Body of pancreas (tissue), 4 donors: ENCODE results near the gene PHRF1. TPM values are rescaled to one million over a fixed set of nuclear protein-coding genes. Genes with fewer than 3 reads are reported as not detected.

ENCODE experiments used
- ATAC-seq: fragments of 150-250 bp; one replicate; pipeline ENCODE4 v1.9.1; 2016
- DNase-seq, 4 donors: peaks; one replicate each; pipeline ENCODE4 v3.0.0-alpha.2; 2019
- H3K27ac ChIP-seq, 4 donors: fragments of 200-600 bp; sonication (generic); 1 replicate in 3 of 4; 2 replicates in 1 of 4; pipeline versions ENCODE4 v1.5.1 to v1.6.1; 2016 to 2019; ENCODE audit warnings: mild to moderate bottlenecking in 1 of 4, mixed read lengths in 1 of 4, moderate library complexity in 1 of 4
- H3K27me3 ChIP-seq, 2 donors: fragments of 200-600 bp; sonication (generic); one replicate each; pipeline ENCODE4 v1.6.0; 2016; ENCODE audit warnings: mild to moderate bottlenecking in 1 of 2
- H3K36me3 ChIP-seq, 2 donors: fragments of 200-600 bp; sonication (generic); replicated peaks in 1 of 2; 2 replicates each; pipeline ENCODE4 v1.5.1; 2016; ENCODE audit warnings: low read depth in 2 of 2; ENCODE audit not compliant: insufficient read depth in 1 of 2
- H3K4me1 ChIP-seq: fragments of 200-600 bp; sonication (generic); one replicate; pipeline ENCODE4 v1.6.0; 2016
- H3K4me3 ChIP-seq, 2 donors: fragments of 200-600 bp; sonication (generic); 1 replicate in 1 of 2; 2 replicates in 1 of 2; pipeline ENCODE4 v1.5.1; 2016 to 2019
- H3K9me3 ChIP-seq, 3 donors: fragments of 200-600 bp; sonication (generic); 1 replicate in 2 of 3; 2 replicates in 1 of 3; pipeline ENCODE4 v1.5.1; 2016
- POLR2A ChIP-seq, 3 donors: fragments of 450-650 bp; IDR thresholded peaks; one replicate each; pipeline ENCODE4 v1.6.1; 2016; ENCODE audit warnings: antibody characterized with exemption in 3 of 3, mild to moderate bottlenecking in 2 of 3
- WGBS, 2 donors: methylation state at CpG; one replicate each; pipeline ENCODE4 v1.1.5; 2017; 5-methylcytosine and 5-hydroxymethylcytosine counted together
- intact Hi-C: fragments of 100-400 bp; cut with DNase I; formaldehyde crosslinking; loops from one replicate; pipeline ENCODE4 v1.15.1; 2023
- total RNA-seq, 2 donors: library from RNA; depleted of rRNA; stranded (reverse); fragments of >200 nt; gene quantifications; one replicate each; pipeline ENCODE4 v1.1.0, GENCODE V29; 2016
- TF ChIP-seq, protein P1 (sequence below), 7 experiments: fragments of 450-650 bp in 4 of 7; fragments of 200-600 bp in 3 of 7; sonication (generic) in 3 of 7; IDR thresholded peaks; one replicate each; pipeline ENCODE4 v1.5.1; 2016 to 2019; ENCODE audit warnings: antibody characterized with exemption in 7 of 7

PHRF1 gene
- total RNA-seq, 2 donors from 2014 or later: 18.2 to 34.3 TPM

GRCh38 chr11:529728-530411 is 46.4 kb upstream of the PHRF1 start:
- Histone ChIP-seq H3K4me3 (no peak overlapping the region), H3K27ac (no peak overlapping the region), H3K36me3 (peaks cover 0 to 1% of the 10 kb centered on the region in 2 donors), H3K9me3 (no peaks in the 10 kb centered on the region), H3K4me1 (peaks cover 10% of the 10 kb centered on the region), H3K27me3 (no peaks in the 10 kb centered on the region)
- ATAC-seq (no peak), DNase-seq (no peak)
- TF ChIP-seq, protein P1, sequence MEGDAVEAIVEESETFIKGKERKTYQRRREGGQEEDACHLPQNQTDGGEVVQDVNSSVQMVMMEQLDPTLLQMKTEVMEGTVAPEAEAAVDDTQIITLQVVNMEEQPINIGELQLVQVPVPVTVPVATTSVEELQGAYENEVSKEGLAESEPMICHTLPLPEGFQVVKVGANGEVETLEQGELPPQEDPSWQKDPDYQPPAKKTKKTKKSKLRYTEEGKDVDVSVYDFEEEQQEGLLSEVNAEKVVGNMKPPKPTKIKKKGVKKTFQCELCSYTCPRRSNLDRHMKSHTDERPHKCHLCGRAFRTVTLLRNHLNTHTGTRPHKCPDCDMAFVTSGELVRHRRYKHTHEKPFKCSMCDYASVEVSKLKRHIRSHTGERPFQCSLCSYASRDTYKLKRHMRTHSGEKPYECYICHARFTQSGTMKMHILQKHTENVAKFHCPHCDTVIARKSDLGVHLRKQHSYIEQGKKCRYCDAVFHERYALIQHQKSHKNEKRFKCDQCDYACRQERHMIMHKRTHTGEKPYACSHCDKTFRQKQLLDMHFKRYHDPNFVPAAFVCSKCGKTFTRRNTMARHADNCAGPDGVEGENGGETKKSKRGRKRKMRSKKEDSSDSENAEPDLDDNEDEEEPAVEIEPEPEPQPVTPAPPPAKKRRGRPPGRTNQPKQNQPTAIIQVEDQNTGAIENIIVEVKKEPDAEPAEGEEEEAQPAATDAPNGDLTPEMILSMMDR (IDR thresholded peaks at IDR 0.05): no peak
- no peak for TF ChIP-seq POLR2A (IDR thresholded peaks at IDR 0.05)
- intact Hi-C loops: no loop called here
- WGBS, 2 donors: 76 to 83% methylated on average over 7 to 11 of the region's 18 CpGs

DNA sequence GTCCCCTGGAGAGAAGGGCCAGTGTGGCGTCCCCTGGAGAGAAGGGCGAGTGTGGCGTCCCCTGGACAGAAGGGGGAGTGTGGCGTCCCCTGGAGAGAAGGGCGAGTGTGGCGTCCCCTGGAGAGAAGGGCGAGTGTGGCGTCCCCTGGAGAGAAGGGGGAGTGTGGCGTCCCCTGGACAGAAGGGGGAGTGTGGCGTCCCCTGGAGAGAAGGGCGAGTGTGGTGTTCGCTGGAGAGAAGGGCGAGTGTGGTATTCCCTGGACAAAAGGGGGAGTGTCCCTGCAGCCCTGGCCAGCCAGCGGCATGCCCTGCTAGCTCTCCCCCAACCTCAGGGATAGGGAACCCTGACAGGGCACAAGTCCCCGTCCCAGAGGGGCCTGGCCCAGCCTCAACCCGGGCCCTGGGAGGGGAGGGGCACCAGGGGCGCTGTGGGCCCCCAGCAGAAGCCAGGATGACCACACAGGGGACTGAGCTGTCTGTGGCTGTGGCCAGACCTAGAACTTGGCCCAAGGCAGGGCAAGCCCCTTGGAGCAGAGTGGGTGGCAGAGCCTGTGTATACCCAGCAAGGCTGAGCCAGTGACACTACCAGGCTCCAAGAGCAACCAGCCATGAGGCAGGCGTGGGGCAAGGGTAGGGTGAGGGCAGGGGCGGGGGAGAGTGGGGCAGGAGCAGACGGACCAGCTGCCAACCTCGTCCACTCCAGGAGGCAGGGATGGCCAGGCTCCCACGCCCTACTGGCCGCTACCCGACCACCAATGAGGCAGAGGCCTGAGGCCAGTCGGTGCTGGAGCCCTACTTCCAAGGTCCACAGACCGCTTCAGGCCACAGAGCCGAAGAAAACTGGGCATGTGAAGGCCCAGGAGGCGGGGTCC is 45.1 kb upstream of the PHRF1 start:
- H3K27ac ChIP-seq: no peak overlapping the region
- peak in 1 of 4 donors; percentile 12 for DNase-seq
- peaks cover 0 to 1% of the 10 kb centered on the region in 2 donors for H3K36me3 ChIP-seq
- ATAC-seq: no peak
- H3K9me3 ChIP-seq: no peaks in the 10 kb centered on the region
- WGBS, 2 donors: 81 to 88% methylated on average over 19 to 20 of the region's 28 CpGs
- intact Hi-C loops: no loop called here
- no peak overlapping the region for H3K4me3 ChIP-seq
- TF ChIP-seq, protein P1 (IDR thresholded peaks at IDR 0.05): no peak
- TF ChIP-seq POLR2A (IDR thresholded peaks at IDR 0.05): no peak
- H3K27me3 ChIP-seq: no peaks in the 10 kb centered on the region
- peaks cover 15% of the 10 kb centered on the region for H3K4me1 ChIP-seq

DNA sequence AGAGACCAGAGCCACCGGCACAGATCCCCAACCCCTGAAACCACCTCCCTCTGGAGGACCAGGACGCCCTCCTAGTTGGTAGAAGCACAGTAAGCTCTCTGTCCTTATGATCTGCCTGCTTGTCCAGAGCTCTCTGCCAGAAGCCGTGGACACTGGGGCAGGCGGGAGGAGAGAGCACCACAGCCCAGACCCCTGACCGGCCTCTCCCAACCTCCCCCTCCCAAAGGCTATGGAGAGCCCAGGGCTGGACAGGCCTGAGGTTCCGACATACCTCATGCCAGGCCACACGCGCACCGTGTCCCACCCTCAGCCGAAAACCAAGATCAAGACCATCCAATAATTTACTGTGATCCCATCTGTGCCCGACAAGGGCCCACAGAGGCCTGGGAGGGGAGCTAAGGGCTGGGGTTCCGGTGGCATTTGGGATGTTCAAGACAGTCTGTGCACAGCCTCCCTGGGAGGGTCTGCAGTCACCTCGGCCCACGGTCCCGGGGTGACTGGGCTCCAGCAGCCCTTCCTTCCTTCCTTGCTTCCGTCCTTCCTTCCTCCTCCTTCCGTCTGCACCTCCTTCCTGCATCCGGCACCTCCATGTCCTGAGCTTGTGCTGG is 44.2 kb upstream of the PHRF1 start:
- no peaks in the 10 kb centered on the region for H3K9me3 ChIP-seq
- no peak for TF ChIP-seq POLR2A (IDR thresholded peaks at IDR 0.05)
- TF ChIP-seq, protein P1 (IDR thresholded peaks at IDR 0.05): no peak
- H3K27ac ChIP-seq: no peak overlapping the region
- no peak for DNase-seq
- H3K27me3 ChIP-seq: no peaks in the 10 kb centered on the region
- 92 to 95% methylated on average over 12 to 18 of the region's 18 CpGs for WGBS, 2 donors
- peaks cover 0 to 1% of the 10 kb centered on the region in 2 donors for H3K36me3 ChIP-seq
- no peak overlapping the region for H3K4me3 ChIP-seq
- ATAC-seq: no peak
- H3K4me1 ChIP-seq: peaks cover 23% of the 10 kb centered on the region
- intact Hi-C loops: no loop called here

GRCh38 chr11:532527-532985 is 43.7 kb upstream of the PHRF1 start:
- Histone ChIP-seq H3K27ac (no peak overlapping the region), H3K4me1 (peaks cover 28% of the 10 kb centered on the region), H3K9me3 (no peaks in the 10 kb centered on the region), H3K4me3 (no peak overlapping the region), H3K27me3 (no peaks in the 10 kb centered on the region), H3K36me3 (peaks cover 0 to 1% of the 10 kb centered on the region in 2 donors)
- TF ChIP-seq POLR2A (IDR thresholded peaks at IDR 0.05): no peak
- 89 to 90% methylated on average over 13 to 22 of the region's 23 CpGs for WGBS, 2 donors
- ATAC-seq (no peak), DNase-seq (peak in 2 of 4 donors; percentile 13)
- intact Hi-C loops: no loop called here
